EH (cell line): ENCODE measurements around the gene LUC7L.
"Not testable (repeated sequence)": the region's sequence is repeated elsewhere in the genome, so short reads cannot be mapped to it uniquely, and the experiment has no call there.

ENCODE experiments used
- DNase-seq: peaks from one replicate; pipeline ENCODE4 v3.0.0-alpha.2; 2015; ENCODE audit warnings: low read depth

LUC7L gene

DNA sequence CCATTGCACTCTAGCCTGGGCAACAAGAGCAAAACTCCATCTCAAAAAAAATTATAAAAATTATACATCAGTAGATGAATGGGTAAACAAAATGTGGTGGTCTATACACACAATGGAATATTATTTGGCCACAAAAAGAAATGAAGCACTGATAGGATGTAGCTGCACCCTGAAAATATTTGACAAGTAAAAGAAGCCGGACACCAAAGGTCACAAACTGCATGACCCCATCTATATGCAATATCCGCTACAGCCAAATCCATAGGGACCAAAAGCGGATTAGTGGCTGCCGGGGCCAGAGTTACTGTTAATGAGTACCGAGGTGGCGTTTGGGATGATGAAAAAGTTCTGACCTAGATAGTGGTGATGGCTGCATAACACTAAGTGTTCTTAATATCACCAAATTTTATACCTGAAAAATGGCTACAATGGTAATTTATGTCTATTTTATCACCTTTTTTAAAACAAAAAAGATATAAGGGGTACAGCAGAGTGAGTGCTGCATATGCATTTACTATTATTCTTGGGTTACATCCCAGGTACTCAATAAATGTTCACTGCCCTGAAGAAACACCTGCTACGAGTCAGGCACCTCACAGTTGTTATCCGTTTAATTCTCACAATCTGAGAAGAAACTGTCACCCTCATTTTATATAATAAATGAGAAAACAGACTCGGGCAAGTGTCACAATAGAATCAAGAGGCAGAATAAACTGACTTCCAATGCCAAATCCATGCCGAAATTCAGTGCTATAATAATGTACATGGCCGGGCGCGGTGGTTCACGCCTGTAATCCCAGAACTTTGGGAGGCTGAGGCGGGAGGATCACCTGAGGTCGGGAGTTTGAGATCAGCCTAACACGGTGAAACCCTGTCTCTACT, 49.8 kb downstream of the LUC7L start:
- DNase-seq: no peak

DNA sequence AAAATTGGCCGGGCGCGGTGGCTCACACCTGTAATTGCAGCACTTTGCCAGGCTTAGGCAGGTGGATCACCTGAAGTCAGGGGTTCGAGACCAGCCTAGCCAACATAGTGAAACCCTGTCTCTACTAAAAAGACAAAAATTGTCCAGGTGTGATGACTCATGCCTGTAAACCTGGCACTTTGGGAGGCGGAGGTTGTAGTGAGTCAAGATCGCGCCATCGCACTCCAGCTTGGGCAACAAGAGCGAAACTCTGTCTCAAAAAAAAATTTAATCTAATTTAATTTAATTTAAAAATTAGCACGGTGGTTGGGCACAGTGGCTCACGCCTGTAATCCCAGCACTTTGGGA, 50.6 kb downstream of the LUC7L start:
- no peak for DNase-seq

DNA sequence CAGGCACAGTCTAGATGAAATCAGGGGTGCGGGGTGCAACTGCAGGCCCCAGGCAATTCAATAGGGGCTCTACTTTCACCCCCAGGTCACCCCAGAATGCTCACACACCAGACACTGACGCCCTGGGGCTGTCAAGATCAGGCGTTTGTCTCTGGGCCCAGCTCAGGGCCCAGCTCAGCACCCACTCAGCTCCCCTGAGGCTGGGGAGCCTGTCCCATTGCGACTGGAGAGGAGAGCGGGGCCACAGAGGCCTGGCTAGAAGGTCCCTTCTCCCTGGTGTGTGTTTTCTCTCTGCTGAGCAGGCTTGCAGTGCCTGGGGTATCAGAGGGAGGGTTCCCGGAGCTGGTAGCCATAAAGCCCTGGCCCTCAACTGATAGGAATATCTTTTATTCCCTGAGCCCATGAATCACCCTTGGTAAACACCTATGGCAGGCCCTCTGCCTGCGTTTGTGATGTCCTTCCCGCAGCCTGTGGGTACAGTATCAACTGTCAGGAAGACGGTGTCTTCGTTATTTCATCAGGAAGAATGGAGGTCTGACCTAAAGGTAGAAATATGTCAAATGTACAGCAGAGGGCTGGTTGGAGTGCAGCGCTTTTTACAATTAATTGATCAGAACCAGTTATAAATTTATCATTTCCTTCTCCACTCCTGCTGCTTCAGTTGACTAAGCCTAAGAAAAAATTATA, 51.1 kb downstream of the LUC7L start:
- DNase-seq: no peak

DNA sequence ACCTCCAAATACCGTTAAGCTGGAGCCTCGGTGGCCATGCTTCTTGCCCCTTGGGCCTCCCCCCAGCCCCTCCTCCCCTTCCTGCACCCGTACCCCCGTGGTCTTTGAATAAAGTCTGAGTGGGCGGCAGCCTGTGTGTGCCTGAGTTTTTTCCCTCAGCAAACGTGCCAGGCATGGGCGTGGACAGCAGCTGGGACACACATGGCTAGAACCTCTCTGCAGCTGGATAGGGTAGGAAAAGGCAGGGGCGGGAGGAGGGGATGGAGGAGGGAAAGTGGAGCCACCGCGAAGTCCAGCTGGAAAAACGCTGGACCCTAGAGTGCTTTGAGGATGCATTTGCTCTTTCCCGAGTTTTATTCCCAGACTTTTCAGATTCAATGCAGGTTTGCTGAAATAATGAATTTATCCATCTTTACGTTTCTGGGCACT, 51.8 kb downstream of the LUC7L start:
- DNase-seq: peak; percentile 29

DNA sequence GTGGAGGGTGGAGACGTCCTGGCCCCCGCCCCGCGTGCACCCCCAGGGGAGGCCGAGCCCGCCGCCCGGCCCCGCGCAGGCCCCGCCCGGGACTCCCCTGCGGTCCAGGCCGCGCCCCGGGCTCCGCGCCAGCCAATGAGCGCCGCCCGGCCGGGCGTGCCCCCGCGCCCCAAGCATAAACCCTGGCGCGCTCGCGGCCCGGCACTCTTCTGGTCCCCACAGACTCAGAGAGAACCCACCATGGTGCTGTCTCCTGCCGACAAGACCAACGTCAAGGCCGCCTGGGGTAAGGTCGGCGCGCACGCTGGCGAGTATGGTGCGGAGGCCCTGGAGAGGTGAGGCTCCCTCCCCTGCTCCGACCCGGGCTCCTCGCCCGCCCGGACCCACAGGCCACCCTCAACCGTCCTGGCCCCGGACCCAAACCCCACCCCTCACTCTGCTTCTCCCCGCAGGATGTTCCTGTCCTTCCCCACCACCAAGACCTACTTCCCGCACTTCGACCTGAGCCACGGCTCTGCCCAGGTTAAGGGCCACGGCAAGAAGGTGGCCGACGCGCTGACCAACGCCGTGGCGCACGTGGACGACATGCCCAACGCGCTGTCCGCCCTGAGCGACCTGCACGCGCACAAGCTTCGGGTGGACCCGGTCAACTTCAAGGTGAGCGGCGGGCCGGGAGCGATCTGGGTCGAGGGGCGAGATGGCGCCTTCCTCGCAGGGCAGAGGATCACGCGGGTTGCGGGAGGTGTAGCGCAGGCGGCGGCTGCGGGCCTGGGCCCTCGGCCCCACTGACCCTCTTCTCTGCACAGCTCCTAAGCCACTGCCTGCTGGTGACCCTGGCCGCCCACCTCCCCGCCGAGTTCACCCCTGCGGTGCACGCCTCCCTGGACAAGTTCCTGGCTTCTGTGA, 52.5 kb downstream of the LUC7L start, which contains the start of gene HBA1:
TSS of gene HBA1 (plus strand) at position 204 of the 906 bp plus-strand sequence. CDS start at position 241, 37 bp downstream.
- DNase-seq: not testable (repeated sequence)

DNA sequence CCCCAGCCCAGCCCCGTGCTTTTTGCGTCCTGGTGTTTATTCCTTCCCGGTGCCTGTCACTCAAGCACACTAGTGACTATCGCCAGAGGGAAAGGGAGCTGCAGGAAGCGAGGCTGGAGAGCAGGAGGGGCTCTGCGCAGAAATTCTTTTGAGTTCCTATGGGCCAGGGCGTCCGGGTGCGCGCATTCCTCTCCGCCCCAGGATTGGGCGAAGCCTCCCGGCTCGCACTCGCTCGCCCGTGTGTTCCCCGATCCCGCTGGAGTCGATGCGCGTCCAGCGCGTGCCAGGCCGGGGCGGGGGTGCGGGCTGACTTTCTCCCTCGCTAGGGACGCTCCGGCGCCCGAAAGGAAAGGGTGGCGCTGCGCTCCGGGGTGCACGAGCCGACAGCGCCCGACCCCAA, 53.2 kb downstream of the LUC7L start:
- not testable (repeated sequence) for DNase-seq

DNA sequence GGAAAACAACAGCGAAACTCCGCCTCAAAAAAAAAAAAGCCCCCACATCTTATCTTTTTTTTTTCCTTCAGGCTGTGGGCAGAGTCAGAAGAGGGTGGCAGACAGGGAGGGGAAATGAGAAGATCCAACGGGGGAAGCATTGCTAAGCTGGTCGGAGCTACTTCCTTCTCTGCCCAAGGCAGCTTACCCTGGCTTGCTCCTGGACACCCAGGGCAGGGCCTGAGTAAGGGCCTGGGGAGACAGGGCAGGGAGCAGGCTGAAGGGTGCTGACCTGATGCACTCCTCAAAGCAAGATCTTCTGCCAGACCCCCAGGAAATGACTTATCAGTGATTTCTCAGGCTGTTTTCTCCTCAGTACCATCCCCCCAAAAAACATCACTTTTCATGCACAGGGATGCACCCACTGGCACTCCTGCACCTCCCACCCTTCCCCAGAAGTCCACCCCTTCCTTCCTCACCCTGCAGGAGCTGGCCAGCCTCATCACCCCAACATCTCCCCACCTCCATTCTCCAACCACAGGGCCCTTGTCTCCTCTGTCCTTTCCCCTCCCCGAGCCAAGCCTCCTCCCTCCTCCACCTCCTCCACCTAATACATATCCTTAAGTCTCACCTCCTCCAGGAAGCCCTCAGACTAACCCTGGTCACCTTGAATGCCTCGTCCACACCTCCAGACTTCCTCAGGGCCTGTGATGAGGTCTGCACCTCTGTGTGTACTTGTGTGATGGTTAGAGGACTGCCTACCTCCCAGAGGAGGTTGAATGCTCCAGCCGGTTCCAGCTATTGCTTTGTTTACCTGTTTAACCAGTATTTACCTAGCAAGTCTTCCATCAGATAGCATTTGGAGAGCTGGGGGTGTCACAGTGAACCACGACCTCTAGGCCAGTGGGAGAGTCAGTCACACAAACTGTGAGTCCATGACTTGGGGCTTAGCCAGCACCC, 54.0 kb downstream of the LUC7L start:
- DNase-seq: no peak

DNA sequence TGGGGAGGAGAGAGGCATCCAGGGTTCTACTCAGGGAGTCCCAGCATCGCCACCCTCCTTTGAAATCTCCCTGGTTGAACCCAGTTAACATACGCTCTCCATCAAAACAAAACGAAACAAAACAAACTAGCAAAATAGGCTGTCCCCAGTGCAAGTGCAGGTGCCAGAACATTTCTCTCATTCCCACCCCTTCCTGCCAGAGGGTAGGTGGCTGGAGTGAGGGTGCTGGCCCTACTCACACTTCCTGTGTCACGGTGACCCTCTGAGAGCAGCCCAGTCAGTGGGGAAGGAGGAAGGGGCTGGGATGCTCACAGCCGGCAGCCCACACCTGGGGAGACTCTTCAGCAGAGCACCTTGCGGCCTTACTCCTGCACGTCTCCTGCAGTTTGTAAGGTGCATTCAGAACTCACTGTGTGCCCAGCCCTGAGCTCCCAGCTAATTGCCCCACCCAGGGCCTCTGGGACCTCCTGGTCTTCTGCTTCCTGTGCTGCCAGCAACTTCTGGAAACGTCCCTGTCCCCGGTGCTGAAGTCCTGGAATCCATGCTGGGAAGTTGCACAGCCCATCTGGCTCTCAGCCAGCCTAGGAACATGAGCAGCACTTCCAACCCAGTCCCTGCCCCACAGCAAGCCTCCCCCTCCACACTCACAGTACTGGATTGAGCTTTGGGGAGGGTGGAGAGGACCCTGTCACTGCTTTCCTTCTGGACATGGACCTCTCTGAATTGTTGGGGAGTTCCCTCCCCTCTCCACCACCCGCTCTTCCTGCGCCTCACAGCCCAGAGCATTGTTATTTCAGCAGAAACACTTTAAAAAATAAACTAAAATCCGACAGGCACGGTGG, 55.1 kb downstream of the LUC7L start:
- DNase-seq: peak; percentile 50

DNA sequence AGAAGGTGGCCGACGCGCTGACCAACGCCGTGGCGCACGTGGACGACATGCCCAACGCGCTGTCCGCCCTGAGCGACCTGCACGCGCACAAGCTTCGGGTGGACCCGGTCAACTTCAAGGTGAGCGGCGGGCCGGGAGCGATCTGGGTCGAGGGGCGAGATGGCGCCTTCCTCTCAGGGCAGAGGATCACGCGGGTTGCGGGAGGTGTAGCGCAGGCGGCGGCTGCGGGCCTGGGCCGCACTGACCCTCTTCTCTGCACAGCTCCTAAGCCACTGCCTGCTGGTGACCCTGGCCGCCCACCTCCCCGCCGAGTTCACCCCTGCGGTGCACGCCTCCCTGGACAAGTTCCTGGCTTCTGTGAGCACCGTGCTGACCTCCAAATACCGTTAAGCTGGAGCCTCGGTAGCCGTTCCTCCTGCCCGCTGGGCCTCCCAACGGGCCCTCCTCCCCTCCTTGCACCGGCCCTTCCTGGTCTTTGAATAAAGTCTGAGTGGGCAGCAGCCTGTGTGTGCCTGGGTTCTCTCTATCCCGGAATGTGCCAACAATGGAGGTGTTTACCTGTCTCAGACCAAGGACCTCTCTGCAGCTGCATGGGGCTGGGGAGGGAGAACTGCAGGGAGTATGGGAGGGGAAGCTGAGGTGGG, 55.9 kb downstream of the LUC7L start:
- not testable (repeated sequence) for DNase-seq

DNA sequence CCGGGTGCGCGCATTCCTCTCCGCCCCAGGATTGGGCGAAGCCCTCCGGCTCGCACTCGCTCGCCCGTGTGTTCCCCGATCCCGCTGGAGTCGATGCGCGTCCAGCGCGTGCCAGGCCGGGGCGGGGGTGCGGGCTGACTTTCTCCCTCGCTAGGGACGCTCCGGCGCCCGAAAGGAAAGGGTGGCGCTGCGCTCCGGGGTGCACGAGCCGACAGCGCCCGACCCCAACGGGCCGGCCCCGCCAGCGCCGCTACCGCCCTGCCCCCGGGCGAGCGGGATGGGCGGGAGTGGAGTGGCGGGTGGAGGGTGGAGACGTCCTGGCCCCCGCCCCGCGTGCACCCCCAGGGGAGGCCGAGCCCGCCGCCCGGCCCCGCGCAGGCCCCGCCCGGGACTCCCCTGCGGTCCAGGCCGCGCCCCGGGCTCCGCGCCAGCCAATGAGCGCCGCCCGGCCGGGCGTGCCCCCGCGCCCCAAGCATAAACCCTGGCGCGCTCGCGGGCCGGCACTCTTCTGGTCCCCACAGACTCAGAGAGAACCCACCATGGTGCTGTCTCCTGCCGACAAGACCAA, 56.8 kb downstream of the LUC7L start, which contains the start of gene HBA2:
TSS of gene HBA2 (plus strand) at position 503 of the 568 bp plus-strand sequence. CDS start at position 540, 37 bp downstream.
- DNase-seq: not testable (repeated sequence)

DNA sequence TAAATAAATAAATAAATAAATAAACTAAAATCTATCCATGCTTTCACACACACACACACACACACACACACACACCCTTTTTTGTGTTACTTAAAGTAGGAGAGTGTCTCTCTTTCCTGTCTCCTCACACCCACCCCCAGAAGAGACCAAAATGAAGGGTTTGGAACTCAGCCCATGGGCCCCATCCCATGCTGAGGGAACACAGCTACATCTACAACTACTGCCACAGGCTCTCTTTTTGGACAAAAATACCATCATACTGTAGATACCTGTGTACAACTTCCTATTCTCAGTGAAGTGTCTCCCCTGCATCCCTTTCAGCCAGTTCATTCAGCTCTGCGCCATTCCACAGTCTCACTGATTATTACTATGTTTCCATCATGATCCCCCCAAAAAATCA, 58.5 kb downstream of the LUC7L start:
- DNase-seq: no peak

DNA sequence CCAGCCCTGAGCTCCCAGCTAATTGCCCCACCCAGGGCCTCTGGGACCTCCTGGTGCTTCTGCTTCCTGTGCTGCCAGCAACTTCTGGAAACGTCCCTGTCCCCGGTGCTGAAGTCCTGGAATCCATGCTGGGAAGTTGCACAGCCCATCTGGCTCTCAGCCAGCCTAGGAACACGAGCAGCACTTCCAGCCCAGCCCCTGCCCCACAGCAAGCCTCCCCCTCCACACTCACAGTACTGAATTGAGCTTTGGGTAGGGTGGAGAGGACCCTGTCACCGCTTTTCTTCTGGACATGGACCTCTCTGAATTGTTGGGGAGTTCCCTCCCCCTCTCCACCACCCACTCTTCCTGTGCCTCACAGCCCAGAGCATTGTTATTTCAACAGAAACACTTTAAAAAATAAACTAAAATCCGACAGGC, 59.2 kb downstream of the LUC7L start:
- peak; percentile 54 for DNase-seq

DNA sequence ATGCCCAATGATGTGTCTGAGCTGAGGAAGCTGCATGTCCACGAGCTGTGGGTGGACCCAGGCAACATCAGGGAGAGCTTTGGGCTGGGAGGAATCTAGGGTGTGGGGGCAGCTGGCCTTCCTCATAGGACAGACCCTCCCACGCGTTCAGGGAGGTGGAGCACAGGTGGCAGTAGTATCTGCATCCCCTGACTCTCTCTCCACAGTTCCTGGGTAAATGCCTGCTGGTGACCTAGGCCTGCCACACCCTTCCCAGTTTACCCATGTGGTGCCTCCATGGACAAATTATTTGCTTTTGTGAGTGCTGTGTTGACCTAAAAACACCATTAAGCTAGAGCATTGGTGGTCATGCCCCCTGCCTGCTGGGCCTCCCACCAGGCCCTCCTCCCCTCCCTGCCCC, 60.2 kb downstream of the LUC7L start:
- no peak for DNase-seq

DNA sequence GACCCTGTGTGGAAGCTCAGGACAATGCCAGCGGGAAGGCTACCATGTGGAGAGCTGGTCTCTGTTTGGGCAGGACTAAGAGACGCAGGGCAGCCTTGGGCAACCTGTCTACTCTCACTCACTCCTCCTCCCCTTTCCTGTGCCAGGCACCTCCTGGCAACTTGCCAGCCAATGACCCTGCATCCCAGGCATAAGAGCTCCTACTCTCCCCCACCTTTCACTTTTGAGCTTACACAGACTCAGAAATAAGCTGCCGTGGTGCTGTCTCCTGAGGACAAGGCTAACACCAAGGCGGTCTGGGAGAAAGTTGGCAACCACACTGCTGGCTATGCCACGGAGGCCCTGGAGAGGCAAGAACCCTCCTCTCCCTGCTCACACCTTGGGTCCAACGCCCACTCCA, 60.8 kb downstream of the LUC7L start:
- DNase-seq: no peak

DNA sequence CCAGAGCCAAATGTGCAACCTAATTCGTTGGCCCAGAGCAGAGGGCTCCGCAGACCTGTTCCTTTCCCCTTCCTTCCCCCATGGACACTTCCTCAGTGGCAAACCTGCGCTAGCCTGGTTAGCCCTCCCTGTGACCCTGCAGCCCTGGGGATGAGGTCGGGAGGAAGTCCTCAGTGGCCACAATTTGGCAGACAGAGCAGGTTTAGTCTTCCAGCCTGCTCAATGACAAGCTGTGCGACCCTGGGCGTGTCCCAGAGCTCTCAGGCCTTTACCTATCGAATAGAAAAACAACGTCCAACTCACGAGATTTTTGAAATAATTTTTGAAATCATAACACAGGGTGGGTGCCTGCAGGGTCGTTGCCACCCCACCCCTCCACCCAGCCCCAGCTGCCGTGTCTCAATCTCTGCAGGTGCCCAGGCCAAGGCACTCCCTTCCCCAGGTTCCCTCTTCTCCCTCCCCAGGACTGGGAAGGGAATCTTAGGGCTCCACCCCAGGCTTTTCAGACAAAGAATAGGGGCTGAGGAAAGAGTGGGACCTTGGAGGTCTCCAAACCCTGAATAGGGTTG, 62.0 kb downstream of the LUC7L start:
- DNase-seq: no peak

DNA sequence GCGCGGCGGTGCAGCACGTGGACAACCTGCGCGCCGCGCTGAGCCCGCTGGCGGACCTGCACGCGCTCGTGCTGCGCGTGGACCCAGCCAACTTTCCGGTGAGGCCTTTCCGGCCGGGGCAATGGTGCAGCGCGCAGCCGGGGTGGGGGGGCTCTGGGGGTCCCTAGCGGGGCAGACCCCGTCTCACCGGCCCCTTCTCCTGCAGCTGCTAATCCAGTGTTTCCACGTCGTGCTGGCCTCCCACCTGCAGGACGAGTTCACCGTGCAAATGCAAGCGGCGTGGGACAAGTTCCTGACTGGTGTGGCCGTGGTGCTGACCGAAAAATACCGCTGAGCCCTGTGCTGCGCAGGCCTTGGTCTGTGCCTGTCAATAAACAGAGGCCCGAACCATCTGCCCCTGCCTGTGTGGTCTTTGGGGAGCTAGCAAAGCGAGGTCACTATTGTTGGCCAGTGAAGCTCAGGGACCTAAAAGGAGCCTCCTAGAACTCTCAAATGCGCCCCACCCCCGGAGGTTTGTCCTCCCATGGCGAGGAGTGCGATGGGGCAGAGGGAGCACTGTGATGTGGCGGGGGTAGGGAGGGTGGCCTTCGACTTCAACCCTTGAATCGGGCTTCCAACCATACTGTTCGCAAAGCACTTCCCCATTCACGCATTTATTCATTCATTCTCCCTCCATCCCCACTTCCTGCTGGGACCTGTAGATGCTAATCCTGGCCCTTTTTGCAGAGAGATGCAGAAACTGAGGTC, 62.7 kb downstream of the LUC7L start:
- DNase-seq: no peak

DNA sequence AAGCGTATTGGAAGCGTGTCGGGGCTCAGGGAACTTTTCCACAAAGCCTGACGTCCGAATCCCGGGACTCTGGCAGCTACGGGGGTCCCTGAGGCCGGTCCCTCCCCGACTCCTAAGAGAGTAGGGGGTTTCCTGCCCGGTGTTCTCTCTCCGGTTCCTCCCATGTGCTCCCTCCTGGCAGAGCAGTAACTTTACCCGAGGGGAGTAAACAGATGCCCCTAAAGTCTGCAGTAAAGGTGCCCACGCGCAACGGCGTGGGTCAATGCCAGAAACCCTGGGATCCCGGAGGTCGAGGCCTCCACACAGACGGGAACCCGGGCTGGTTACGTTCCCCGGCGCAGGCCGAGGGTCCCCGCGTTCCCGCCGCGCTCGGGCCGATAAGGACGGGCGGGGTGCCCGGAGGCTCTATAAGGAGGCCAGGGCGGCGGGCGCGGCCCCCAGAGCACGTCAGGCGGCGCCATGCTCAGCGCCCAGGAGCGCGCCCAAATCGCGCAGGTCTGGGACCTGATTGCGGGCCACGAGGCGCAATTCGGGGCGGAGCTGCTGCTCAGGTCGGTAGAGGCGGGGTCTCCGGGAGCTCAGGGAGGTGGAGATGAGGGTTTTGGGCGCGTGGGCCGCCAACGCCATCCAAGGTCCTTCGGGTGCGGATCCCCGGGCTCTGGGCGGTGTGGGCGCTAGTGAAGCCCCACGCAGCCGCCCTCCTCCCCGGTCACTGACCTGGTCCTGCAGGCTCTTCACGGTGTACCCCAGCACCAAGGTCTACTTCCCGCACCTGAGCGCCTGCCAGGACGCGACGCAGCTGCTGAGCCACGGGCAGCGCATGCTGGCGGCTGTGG, 63.5 kb downstream of the LUC7L start, which contains the start of gene HBM:
TSS of gene HBM (plus strand) at position 440 of the 836 bp plus-strand sequence. CDS start at position 460, 20 bp downstream.
- no peak for DNase-seq
